ENCODE data around the gene ARHGDIA.
A peak's percentile ranks its signal among the peaks of the same experiment; 100 is the strongest.

DNA sequence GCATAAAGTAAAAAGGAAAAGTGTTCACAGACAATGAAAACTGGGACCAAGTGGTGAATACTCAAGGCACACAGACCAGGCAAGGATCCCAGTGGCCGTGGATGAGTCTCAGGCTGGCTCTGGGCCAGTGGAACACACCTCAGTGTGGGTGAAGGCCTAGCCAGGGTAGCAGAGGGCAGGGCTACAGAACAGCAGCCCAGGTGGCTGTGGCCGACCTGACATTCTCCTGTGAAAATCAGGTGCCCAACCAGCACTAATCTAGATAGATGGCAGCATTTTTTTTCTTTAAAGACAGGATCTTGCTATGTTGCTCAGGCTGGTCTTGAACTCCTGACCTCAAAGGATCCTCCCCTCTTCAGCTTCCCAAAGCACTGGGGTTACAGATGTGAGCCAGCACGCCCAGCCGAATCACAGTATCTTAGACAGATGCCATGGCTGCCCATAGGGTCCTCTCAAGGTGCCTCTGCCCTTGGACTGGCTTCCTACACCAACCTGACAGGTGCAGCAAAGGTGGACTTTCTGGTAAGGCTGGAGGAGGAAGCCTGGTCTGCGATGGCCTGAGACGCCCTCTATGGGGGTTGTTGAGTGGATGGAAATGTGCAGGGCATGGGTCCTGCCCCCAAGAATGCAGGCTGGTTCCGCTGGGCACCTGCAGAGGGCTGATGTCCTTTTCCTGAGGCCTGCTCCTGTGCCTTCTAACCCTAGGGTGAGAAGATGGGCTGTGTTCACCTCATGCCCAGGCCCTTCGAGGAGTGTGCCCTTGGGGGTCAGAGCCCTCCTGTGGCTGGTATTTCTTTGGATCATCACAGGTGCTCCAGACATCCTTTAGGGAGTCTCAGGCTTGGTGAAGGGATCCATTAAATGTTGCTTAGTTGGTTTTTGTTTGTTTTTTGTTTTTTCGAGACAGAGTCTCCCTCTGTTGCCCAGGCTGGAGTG is 7.0 kb downstream of the ARHGDIA start:
- TF ChIP-seq SIN3A (conservative IDR thresholded peaks at IDR 0.05 in 1 of 2, IDR thresholded peaks at IDR 0.05 in 1 of 2; ENCODE audit: low read depth in 1 of 2, low read length in 2 of 2) (no peak), JUN (IDR thresholded peaks at IDR 0.05; ENCODE audit: low read depth, low read length) (no peak), CTCF (IDR thresholded peaks at IDR 0.05; ENCODE audit: control extremely low read depth in 1 of 3, insufficient read depth in 1 of 3, low read depth in 1 of 3, low read length in 3 of 3) (peak; percentile 7 to 27 (median 25)), CHD2 (IDR thresholded peaks at IDR 0.05; ENCODE audit: low read length) (no peak), POLR2AphosphoS5 (IDR thresholded peaks at IDR 0.05; ENCODE audit: low read depth, low read length) (no peak), POLR2A (IDR thresholded peaks at IDR 0.05; ENCODE audit: control extremely low read depth in 1 of 2, low read depth in 2 of 2, low read length in 2 of 2) (no peak)
- TF ChIP-seq, protein P1, sequence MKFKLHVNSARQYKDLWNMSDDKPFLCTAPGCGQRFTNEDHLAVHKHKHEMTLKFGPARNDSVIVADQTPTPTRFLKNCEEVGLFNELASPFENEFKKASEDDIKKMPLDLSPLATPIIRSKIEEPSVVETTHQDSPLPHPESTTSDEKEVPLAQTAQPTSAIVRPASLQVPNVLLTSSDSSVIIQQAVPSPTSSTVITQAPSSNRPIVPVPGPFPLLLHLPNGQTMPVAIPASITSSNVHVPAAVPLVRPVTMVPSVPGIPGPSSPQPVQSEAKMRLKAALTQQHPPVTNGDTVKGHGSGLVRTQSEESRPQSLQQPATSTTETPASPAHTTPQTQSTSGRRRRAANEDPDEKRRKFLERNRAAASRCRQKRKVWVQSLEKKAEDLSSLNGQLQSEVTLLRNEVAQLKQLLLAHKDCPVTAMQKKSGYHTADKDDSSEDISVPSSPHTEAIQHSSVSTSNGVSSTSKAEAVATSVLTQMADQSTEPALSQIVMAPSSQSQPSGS (IDR thresholded peaks at IDR 0.05; ENCODE audit: low read length) = no peak
